Activated CD4-positive, alpha-beta T cell treated with anti-CD3 and anti-CD28 coated beads, Interleukin-2, amount 50 U/mL, for 16 hours (primary cell): ENCODE measurements around the gene ATP1B3.
"Not testable (repeated sequence)": the region's sequence is repeated elsewhere in the genome, so short reads cannot be mapped to it uniquely, and the experiment has no call there.

ENCODE experiments used
- DNase-seq: peaks from one replicate; pipeline ENCODE4 v3.0.0-alpha.2; 2020

ATP1B3 gene

DNA sequence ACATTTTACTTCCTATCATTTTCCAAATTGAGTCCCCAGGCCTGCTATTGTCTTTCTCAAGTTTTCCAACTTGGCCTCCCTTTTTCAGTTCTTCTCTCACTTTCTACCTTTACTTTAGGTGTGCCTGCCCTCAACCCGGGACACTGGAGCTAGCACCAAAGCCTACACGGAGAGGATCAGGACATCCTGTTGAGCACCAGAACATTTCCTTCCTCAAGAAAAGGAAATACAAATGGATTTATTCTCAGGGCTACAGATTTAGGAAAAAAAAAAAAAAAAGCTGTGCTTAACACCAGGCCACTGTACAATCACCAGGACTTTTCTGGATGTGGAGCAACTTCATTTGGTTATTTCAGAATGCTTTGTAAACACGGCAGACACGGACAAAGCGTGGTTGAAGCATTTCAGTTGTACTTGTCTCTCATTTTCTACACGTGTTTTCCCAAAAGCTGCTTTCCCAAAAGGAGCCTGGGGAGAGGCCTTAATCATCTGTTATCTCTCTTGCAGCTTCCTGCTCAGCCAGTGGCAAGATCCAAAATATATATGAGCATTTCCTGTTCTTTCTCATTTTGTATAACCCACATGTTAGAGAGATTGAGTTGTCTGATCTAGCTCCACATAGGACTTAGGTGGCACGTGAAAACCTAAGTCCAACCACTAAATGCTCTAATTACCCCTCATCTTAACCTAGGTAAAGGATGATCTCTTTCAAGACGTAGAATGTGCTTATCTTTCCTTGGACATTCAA lies 15.5 kb upstream of the ATP1B3 start:
- DNase-seq: no peak

DNA sequence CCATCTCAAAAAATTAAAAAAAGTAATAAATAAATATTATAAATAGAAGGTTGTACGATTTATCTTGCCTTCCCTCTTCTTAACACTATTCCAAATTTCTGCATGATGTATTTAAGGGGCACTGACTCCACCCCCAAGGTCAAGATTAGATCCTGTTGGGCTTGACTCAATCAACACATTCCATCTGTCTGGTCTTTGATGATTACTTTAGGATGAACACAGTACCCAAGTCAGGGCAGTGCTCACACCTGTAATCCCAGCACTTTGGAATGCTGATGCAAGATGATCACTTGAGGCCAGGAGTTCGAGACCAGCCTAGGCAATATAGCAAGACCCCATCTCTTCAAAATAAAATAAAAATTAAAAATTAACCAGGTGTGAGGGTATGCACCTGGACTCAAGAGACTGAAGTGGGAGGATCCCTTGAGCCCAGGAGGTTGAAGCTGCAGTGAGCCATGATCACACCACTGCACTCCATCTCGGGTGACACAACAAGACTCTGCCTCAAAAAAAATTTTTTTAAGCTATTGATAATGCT lies 14.1 kb upstream of the ATP1B3 start:
- DNase-seq: no peak

DNA sequence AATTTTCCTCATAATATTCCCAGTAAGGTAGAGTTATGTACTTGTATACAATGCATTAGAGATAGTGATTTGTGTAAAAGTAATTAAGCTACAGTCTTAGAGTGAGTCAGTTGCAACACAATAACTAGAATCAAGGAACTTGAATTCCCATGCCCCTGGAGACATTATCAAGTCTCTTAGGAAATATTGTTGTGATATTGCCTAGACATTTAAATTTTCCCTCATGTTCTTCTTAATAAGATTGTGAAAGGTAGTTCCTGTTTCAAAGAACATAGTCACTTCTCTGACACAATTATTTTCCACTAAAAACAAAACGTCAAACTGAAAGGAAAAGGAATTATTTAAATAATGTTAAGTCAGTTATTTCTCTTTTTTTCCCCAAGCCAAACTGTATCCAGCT lies 13.0 kb upstream of the ATP1B3 start:
- no peak for DNase-seq

DNA sequence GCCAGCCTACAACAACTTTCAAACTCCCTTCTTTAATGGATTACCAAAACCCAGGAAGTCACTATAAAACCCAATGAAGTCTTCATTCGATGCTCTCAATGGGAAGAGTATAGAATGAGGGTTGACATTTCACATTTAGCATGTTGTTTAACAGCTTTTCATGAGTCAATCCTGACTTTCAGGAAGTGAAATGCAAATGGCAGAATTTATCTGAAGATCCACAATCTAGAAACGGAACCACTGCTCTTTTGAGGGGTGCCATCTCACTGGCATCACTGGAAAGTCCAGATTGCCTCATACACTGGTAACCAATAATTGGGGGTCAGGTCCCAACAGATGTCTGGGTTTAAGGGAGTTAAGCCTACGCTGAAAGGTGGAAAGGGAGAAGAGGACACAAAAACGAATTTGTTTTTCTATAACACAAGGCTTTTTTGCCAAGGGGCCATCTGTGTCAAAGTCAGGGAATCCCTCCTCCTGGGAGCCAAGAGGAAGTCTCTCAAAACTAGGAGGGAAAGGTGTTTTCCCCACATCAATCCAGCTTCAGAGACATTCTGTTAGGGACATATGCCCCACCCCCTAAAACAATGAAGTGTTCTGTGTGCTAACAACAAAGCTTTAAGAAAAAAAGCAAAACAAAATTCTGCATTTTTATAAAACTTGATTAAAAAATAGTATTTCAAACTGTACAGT lies 12.0 kb upstream of the ATP1B3 start:
- DNase-seq: no peak

DNA sequence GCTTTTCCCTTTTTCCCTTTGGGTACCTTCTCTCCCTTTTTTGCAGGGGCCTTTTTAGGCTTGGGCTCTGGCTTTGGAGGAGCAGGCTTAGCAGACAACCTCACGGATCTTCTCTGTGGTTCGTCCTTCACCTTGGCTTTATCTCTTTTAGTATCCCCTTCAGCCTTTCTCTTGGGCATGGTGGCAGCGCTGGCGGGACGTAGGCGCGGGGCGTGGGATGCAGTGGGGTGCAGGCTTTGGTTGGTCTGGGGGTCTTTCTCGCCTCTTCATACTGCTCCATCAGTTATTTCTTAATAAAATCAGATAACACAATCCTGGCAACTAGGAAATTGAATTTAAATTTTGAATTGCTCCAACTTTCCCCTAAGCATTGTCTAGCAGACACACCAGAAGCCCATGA lies 11.3 kb upstream of the ATP1B3 start:
- DNase-seq: no peak

DNA sequence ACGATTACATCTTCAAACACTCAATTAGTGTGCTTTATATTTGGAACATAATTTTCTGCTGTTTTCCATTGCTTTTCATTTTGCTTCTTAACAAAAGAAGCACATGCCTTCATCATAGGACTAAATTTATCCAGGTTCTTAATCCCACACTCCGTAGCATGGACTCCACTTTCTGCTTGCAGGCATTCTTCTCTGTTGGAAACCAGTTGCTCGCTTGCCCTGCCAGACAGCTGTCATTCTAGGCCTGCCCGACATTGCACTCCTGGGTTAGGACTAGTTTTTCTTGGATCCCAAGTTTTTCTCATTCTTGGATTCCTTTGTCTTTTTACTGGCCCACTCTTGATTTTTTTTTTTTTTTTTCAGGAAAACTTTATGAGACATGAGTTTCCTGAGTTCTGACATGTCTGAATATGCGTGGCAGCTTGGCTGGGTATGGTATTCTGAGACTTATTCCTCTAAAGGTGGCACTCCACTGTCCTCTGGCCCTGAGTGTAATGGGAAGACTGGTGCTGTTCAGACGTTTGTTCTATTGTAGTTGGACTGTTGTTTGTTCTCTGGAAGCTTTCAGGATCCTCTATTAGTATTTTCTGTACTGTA lies 6.3 kb upstream of the ATP1B3 start:
- DNase-seq: no peak

DNA sequence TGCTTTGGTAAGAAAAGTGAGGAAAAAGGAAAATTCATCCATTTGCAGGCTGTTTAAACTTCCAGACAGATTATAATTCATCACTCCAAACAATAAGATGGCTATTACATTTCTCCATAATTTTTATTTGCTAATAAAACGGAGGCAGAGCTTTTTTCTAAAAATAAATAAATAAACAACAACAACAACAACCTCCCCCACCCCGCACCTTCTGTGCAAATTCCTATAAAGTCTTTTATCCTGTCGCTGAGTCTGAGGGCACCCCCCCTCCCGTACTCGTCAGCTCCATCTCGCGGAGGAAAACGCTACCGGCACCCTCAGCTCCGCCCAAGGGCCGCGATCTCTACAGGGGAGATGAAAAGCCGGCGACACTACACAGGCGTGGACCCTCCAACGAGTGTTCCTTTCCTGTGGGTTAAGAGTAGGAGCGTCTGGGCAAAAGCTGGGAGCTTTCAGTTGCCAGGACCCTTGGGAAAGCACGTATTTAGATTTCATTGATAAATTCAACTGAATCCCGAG lies 1.0 kb upstream of the ATP1B3 start:
- peak; percentile 86 for DNase-seq

DNA sequence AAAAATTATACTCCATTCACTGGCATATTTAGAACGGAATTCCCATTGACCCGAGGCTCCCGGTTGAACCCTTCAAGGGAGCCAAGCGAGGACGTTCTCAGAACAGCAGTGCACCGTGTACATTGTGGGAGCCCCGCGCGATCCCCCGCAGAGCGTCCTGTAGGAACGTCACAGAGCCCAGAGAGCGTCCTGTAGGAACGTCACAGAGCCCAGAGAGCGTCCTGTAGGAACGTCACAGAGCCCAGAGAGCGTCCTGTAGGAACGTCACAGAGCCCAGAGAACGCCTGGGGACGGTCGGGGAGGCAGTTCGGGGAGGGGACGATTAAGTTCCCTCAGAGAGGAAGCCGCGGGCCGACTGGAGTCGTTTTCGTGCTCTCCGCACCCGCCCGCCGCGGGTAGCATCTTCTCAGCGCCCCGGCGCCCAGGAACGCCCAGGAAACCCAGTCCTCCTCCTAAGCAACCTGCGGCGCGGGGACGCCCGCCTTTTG lies 506 bp upstream of the ATP1B3 start:
- peak; percentile 79 for DNase-seq

DNA sequence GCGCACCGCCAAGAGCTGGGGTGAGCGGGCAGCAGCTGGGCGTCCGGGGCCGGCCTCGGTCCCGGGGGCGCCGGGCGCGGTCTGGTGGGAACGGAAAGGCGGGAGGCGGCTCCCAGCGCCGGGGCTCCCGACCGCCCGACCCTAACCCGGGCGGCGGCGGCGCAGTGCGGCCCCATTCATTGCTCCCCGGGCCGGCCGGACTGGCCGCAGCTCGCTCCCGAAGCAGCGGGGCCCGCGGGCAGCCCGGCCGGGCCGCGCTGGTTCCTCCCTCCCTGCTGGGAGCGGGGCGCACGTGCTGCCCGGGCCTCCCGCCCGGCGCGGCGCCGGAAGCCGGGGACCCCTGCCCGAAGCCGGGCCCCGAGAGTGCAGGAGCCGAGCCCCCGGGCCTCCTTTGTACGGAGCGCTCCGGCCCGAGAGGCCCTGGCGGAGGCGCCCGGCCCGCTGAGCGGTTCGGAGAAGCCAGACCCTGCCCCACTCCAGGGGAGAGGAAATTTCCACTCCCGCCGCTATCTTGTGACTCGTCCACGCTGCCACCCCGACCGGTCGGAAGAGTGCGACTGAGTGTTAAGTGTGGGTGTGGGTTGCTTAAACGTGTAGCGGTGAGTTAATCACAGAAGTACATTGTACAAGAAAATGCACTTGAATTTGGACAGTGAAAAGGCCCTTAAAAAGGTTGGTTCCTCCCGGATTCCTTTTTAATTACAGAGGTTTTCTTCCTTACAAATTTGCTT lies 613 bp downstream of the ATP1B3 start:
- peak; percentile 60 for DNase-seq

DNA sequence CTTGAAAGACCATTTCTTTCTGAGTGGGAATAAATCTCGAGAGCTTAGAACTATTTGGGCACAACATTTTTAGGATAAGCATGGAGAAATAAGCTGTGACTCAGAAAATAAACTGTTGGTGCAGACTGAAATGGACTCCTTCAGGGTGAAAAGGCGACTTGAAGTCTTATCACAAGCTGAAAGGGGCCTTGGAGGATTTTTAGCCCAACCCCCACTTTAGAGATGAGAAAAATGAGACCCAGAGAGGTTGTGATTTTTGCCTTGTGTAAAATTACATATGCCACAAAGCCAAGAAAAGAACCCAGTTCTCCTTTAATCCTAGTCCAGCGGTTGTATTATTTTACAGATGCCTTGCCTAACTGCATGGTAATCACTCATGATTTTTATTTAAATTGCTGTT lies 1.5 kb downstream of the ATP1B3 start:
- peak; percentile 26 for DNase-seq

DNA sequence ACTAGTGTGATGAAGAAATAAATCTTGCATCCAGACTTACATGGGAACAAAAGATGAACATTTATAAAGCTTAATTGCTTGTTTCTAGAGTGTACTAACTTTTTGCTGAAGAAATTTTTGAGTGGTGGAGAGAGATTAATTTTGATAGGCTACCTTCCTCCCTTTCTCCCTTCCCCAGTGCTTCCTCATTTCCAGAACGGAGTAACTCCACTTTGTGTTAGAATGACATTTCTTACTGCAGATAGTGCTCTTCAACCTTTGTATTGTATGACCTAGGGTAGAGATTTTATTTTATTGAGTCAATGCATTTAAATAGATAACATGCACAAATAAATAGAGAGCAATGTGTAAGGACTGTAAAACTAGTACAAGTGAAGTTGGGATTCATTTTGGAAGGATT lies 1.9 kb downstream of the ATP1B3 start:
- no peak for DNase-seq

DNA sequence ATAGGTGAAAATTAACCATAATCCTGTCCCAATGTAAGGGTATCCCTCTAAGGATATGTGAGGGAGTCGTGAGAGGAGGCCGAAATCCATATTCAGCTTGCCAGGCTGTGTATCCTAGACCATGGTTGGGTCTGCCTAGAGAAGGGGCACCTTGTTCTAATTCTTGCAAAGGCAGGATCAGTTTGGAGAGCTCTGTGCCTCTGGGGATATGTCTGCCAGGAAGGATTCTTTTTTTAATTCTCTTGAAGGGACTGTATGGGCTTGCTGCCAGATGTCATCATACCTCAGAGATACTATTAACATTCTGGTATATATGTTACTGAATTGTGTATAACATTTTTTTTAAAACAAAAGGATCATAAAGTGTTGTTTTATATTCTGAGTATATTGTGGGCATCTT lies 2.4 kb downstream of the ATP1B3 start:
- no peak for DNase-seq

DNA sequence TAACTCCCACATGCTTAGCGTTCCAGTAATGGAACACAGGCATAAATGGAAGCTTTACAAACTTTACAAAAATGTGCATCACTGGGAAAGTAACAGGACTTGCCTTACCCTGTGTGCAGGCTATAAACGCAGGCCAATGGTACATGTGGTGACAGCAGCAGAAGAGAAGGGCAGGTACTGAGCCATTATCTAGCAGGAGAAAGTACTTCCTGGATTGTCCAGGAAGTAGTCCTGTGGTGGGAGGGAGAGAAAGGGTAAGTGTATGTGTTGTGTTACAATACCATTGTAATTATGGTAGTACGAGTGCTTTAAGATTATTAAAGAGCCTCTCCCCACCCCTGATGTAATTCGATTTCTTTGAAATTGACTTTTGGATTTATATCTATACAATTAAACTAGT lies 5.3 kb downstream of the ATP1B3 start:
- DNase-seq: no peak

DNA sequence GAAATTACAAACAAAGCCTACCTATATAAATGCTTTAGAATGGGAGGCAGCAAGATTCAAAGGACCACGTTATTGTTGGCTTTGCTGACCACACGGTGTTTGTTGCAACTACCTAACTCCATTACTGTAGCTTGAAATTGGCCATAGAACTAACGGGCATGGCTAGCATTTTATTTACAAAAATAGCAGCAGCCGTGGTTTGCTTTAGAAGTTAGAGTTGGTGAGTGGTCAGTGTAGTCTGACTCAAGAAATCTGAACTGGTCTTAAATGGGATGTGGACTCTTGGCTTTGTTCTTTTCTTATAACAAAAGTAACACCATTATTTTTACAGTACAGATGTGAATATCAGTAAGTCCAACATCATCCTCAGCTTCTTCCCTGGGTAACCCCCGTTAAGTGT lies 10.6 kb downstream of the ATP1B3 start:
- no peak for DNase-seq

DNA sequence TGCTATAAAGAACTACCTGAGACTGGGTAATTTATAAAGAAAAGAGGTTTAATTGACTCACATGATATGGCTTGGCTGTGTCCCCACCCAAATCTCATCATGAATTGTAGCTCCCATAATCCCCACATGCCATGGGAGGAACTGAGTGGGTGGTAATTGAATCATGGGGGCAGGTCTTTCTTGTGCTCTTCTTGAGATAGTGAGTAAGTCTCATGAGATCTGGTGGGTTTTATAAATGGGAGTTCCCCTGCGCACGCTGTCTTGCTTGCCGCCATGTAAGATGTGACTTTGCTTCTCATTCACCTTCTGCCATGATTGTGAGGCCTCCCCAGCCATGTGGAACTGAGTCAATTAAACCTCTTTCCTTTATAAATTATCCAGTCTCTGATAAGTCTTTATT lies 12.1 kb downstream of the ATP1B3 start:
- not testable (repeated sequence) for DNase-seq

DNA sequence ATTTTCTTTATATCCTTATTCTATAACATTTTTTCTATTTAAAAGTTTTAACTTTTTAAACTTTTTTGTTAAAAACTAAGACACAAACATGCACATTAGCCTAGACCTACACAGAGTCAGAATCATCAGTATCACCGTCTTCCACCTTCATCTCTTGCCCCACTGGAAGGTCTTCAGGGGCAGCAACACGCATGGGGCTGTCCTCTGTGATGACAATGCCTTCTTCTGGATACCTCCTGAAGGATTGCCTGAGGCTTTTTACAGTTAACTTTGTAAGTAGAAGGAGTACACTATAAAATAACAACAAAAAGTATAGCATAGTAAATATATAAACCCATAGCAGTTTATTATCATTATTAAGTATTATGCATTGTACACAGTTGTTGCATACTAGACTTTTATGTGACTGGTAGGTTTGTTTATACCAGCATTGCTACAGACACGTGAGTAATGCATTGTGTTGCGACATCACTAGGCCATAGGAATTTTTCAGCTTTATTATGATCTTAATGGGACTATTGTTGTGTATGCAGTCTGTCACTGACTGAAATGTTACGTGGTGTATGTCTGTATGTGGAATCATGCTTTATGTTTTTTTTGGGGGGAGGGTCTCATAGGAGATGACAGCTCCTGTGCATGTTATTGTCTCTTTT lies 18.2 kb downstream of the ATP1B3 start:
- DNase-seq: no peak

DNA sequence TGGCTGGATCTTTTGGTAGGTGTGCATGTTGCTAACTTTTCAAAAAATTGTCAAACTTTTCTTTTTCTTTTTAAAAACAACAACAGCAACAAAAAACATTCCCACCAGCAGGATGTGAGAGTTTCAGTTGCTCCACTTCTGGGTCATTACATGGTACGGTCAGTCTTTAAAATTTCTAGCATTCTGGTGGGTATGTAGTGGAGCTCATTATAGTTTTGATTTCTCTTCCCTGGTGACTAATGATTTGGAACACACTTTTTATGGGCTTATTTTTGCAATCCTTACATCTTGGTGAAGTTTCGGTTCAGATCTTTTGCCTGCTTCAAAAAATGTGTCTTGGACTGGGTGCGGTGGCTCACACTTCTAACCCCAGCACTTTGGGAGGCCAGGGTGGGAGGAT lies 19.3 kb downstream of the ATP1B3 start:
- no peak for DNase-seq

DNA sequence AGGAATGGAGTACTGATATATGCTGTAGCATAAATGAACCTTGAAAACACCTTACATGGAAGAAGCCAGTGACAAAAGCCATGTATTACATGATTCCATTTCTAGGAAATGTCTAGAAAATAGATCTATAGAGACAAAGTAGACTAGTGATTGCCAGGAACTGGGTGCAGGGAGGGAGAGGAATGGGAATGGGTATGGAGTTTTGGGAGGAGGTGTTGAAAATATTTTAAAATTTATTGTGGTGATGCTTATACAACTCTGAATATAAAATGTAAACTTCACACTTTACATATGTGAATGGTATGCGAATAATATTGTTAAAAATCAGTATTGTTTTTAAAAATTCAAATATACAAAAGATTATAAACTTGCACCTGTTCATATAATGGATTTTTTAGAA lies 22.5 kb downstream of the ATP1B3 start:
- DNase-seq: no peak

DNA sequence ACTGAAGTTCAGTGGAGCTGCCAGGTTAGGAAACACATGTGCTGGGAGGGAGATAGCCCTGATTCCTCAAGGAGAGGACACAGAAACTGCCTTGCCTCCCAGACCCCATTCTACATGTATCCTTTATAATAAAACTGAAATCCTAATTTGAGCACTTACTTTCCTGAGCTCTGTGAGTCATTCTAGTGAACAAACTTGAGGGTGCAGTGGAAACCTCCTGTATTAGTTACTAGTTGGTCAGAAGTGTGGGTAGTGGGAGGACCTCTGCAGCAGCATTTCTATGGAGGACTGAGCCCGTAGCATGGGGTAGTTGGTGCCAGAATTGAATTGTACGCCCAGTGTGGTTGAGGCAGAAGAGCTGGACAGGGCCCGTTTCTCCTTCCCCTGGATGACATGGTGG lies 23.9 kb downstream of the ATP1B3 start:
- no peak for DNase-seq

DNA sequence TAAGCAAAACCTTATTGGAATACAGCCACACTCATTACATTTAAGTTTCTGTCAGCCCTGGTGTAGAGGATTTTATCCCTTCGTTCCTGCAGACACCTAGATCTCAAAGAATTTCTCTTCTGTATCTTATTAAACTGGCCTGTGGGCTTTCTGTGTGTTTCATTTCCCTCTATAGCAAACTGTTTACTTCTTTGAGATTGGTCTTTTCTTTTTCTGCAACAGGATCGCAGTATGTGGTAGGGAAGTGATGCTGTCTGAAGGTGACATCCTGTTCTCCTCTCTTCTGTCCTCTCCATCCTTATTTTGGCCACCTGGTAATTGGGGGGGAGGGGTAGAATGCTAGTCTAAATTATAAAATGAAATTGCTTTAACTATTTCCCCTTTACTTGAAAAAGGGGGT lies 25.5 kb downstream of the ATP1B3 start:
- DNase-seq: no peak

DNA sequence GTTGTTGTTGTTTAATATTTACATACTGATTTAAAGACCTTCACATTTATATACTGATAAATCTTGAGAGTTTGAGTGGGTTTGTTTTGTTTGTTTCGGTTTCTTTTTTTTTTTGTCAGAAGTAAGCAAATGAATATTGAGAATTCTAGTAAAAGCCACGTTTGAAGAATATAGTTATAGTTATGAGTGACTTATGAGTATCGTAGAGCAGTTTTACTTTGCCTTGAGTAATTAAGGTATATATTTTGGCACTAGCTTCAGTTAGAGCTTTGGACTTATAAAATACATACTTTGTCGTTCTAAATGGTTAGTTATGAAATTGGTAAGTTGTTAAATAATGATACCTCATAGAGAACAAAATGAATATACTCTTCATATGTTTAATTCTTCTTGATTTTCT lies 27.8 kb downstream of the ATP1B3 start:
- DNase-seq: peak; percentile 37

DNA sequence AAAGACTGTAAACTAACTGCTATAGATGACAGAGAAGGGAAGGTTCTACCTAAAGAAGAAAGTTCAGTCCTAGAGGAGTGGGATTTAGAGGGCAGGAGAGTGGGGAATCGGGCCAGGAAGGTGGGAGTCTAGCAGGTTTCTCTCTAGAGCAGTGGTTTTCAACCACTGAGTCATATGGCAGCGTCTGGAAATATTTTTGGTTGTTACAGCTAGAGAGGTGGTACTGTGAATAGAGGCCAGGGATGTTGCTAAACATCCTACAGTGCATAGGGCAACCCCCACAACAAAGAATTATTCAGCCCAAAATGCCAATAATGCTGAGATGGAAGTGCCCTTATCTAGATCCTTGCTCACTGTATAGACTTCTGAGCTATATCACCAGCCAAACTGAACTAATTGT lies 28.7 kb downstream of the ATP1B3 start:
- no peak for DNase-seq

DNA sequence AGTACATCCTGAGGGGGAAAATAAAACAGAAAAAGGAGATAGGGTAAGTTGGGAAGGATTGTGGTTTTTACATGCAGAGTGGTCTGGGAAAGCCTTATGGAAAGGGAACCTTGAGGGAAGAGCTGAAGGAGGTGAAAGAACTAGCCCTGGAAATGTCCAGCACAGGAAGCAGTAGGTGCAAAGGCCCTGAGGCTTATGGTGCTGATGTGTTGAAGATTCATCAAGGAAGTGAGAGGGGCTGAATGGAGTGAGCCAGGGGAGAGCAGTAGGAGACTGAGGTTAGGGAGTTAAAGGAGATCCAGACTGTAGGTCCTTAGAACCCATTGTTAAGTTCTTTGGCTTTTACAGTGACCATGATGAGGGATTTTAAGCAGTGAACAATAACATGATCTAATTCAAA lies 33.0 kb downstream of the ATP1B3 start:
- no peak for DNase-seq
